Measurements from ENCODE around the gene ACTL9. TPM values are rescaled to one million over a fixed set of nuclear protein-coding genes. Genes with fewer than 3 reads are reported as not detected.

The ACTL9 gene
- total RNA-seq, 4 donors from 2014 or later, result not detected

- TF ChIP-seq CTCF (IDR thresholded peaks at IDR 0.05) (no peak), POLR2A (IDR thresholded peaks at IDR 0.05) (no peak)
- H3K36me3 ChIP-seq, result no peaks in the 10 kb centered on the region
- H3K9me3 ChIP-seq, result no peaks in the 10 kb centered on the region
- H3K27ac ChIP-seq, result no peak overlapping the region
- no peaks in the 10 kb centered on the region for H3K27me3 ChIP-seq
- H3K4me3 ChIP-seq, result no peak overlapping the region
- H3K4me1 ChIP-seq, result no peaks in the 10 kb centered on the region
- no peak for DNase-seq
Observed at GRCh38 chr19:8690753-8691539, 7.6 kb downstream of the ACTL9 start.

GRCh38 chr19:8688930-8689329 lies 9.7 kb downstream of the ACTL9 start:
- Histone ChIP-seq H3K9me3 (no peaks in the 10 kb centered on the region), H3K4me1 (no peaks in the 10 kb centered on the region), H3K27ac (no peak overlapping the region), H3K4me3 (no peak overlapping the region), H3K36me3 (no peaks in the 10 kb centered on the region), H3K27me3 (no peaks in the 10 kb centered on the region)
- no peak for DNase-seq
- no peak for TF ChIP-seq POLR2A (IDR thresholded peaks at IDR 0.05)
- TF ChIP-seq CTCF (IDR thresholded peaks at IDR 0.05), result no peak

DNA sequence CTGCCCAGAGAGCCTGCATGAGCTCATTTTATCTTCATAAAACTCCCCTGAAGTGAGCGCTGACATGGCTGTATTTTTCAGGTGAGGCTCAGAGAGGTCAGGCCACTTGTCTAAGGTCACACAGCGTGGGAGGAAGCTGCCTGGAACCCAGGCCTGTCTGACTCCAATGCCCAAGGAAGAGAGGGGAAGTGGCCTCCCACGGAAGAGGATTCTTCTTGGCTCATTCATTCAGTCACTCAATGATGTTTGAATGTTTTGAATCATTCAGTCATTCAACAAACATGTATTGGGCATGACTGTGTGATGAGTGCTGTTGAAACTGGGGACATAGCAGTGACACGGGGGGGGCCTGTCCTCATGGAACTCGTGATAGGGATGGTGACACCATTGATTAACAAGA lies 12.0 kb downstream of the ACTL9 start:
- Histone ChIP-seq H3K4me1 (no peaks in the 10 kb centered on the region), H3K27ac (no peak overlapping the region), H3K36me3 (no peaks in the 10 kb centered on the region), H3K4me3 (no peak overlapping the region), H3K9me3 (no peaks in the 10 kb centered on the region), H3K27me3 (no peaks in the 10 kb centered on the region)
- no peak for TF ChIP-seq CTCF (IDR thresholded peaks at IDR 0.05)
- TF ChIP-seq POLR2A (IDR thresholded peaks at IDR 0.05), result no peak
- DNase-seq, result no peak

DNA sequence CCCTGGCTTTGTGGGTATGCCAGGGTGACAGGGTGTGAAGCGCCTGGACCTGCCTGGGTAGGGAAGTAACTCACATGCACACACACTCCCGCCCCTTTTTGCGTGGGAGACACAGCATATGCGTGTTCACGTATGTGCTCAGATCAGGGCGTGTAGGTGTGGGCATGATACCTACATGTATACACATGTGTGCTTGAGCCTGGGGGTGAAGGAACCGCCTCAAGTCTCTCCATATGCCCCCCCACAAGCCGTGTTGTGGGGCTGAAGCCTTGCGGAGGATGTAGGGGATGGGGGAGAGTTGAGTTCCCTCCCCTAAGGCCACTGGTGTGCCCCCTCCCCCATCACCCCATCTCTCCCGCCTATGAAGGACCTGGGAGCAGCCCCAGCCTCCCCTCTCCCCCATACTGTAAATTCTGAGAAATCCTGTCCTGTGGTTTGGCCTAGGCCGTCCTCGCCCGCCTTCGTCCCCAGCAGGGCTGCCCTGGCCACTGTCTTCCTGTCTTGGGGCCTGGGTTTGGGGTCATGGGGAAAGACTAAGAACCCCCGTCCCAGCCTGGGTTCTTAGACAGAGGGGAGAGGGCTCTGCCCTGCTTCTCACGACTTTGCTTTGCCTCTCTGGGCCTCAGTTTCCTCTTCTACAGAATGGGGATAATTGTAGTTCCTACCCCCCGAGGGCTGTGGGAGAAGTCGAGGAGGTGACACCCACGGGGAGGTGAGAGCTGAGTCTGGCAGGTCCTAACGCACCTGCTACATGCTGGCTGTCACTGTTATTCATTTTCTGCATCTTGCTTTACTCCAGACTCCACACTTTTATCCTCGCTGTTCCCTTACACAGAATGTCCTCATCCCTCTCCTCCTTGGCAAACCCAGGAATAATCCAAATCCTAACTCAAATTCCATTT lies 14.3 kb downstream of the ACTL9 start:
- Histone ChIP-seq H3K4me3 (no peak overlapping the region), H3K4me1 (no peaks in the 10 kb centered on the region), H3K36me3 (no peaks in the 10 kb centered on the region), H3K27ac (no peak overlapping the region), H3K27me3 (no peaks in the 10 kb centered on the region), H3K9me3 (no peaks in the 10 kb centered on the region)
- DNase-seq, result no peak
- no peak for TF ChIP-seq CTCF (IDR thresholded peaks at IDR 0.05)

DNA sequence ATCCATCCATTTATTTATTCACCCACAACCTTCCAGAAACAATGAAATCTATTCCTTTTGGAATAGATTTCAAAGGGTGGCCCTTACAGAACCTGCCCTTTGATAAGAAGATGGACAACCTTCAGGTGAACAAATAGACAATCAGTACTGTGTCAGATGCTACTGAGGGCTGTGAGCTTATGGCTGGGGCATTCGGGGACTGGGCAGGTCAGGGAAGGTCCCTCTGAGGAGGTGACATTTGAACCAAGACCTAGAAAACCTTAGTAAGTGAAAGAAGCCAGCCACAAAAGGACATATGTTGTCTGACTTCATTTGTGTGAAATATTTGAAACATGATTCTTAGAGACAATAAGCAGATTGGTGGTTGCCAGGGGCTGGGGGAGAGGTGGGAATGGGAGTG lies 15.7 kb downstream of the ACTL9 start:
- Histone ChIP-seq H3K4me1 (no peaks in the 10 kb centered on the region), H3K27ac (no peak overlapping the region), H3K4me3 (no peak overlapping the region), H3K27me3 (no peaks in the 10 kb centered on the region), H3K36me3 (no peaks in the 10 kb centered on the region), H3K9me3 (no peaks in the 10 kb centered on the region)
- DNase-seq, result no peak
- TF ChIP-seq POLR2A (IDR thresholded peaks at IDR 0.05) (no peak), CTCF (IDR thresholded peaks at IDR 0.05) (no peak)
